Neutrophil (primary cell): ENCODE data around the gene METTL3.
A peak's percentile ranks its signal among the peaks of the same experiment; 100 is the strongest.

ENCODE experiments used
- H3K27ac ChIP-seq: fragments of 200-600 bp; sonication (generic); 2 replicates; pipeline ENCODE4 v1.5.1; 2016; ENCODE audit warnings: mild to moderate bottlenecking, moderate library complexity
- H3K27me3 ChIP-seq: fragments of 200-600 bp; sonication (generic); 2 replicates; pipeline ENCODE4 v1.6.0; 2016; ENCODE audit warnings: mild to moderate bottlenecking
- H3K36me3 ChIP-seq: fragments of 200-600 bp; sonication (generic); 2 replicates; pipeline ENCODE4 v1.5.1; 2017
- H3K4me1 ChIP-seq, 2 experiments: fragments of 200-600 bp in 1 of 2; sonication (generic) in 1 of 2; 1 replicate in 1 of 2; 2 replicates in 1 of 2; pipeline versions ENCODE4 v1.5.1 to v1.6.1; 2013 to 2016; ENCODE audit warnings: low read depth in 1 of 2, low read length in 1 of 2, mild to moderate bottlenecking in 1 of 2, moderate library complexity in 1 of 2; ENCODE audit not compliant: control insufficient read depth in 1 of 2, insufficient read depth in 1 of 2
- H3K4me3 ChIP-seq, 2 experiments: fragments of 200-600 bp in 1 of 2; sonication (generic) in 1 of 2; 1 replicate in 1 of 2; 2 replicates in 1 of 2; pipeline ENCODE4 v1.5.1; 2013 to 2016; ENCODE audit warnings: low read depth in 1 of 2, low read length in 1 of 2, mild to moderate bottlenecking in 1 of 2, moderate library complexity in 1 of 2
- H3K9me3 ChIP-seq: fragments of 200-600 bp; sonication (generic); 2 replicates; pipeline ENCODE4 v1.5.1; 2016
- CTCF ChIP-seq: fragments of 200-600 bp; sonication (generic); IDR thresholded peaks from 2 replicates; pipeline ENCODE4 v1.5.1; 2016; ENCODE audit warnings: antibody characterized with exemption

METTL3 gene

GRCh38 chr14:21501568-21501967, 9.6 kb downstream of the METTL3 start:
- Histone ChIP-seq H3K9me3 (no peaks in the 10 kb centered on the region), H3K4me1 (no peaks in the 10 kb centered on the region), H3K27me3 (no peaks in the 10 kb centered on the region), H3K36me3 (peaks cover 71% of the 10 kb centered on the region), H3K4me3 (no peak overlapping the region), H3K27ac (no peak overlapping the region)
- no peak for TF ChIP-seq CTCF

- Histone ChIP-seq H3K4me1 (peaks cover 6 to 7% of the 10 kb centered on the region in 2 experiments), H3K4me3 (no peak overlapping the region), H3K9me3 (no peaks in the 10 kb centered on the region), H3K36me3 (peaks cover 98% of the 10 kb centered on the region), H3K27ac (no peak overlapping the region), H3K27me3 (no peaks in the 10 kb centered on the region)
- TF ChIP-seq CTCF, result no peak
Measured at GRCh38 chr14:21498540-21499526, 12.3 kb downstream of the METTL3 start.

GRCh38 chr14:21496453-21496852, 14.7 kb downstream of the METTL3 start:
- Histone ChIP-seq H3K4me1 (peaks cover 6 to 7% of the 10 kb centered on the region in 2 experiments), H3K27ac (no peak overlapping the region), H3K4me3 (no peak overlapping the region), H3K9me3 (no peaks in the 10 kb centered on the region), H3K27me3 (no peaks in the 10 kb centered on the region), H3K36me3 (peaks cover 100% of the 10 kb centered on the region)
- TF ChIP-seq CTCF, result no peak

- H3K9me3 ChIP-seq, result no peaks in the 10 kb centered on the region
- peaks cover 6 to 7% of the 10 kb centered on the region in 2 experiments for H3K4me1 ChIP-seq
- no peak overlapping the region for H3K4me3 ChIP-seq
- no peak for TF ChIP-seq CTCF
- H3K27me3 ChIP-seq, result no peaks in the 10 kb centered on the region
- H3K36me3 ChIP-seq, result peaks cover 100% of the 10 kb centered on the region
- peak overlapping the region; percentile 42 for H3K27ac ChIP-seq
Measured at GRCh38 chr14:21494902-21495762, 16.0 kb downstream of the METTL3 start.

GRCh38 chr14:21486640-21487087, 24.5 kb downstream of the METTL3 start:
- H3K27ac ChIP-seq, result no peak overlapping the region

More at GRCh38 chr14:21486640-21487087, 24.5 kb downstream of the METTL3 start:
- H3K9me3 ChIP-seq, result no peaks in the 10 kb centered on the region
- H3K4me3 ChIP-seq, result no peak overlapping the region
- no peaks in the 10 kb centered on the region for H3K27me3 ChIP-seq
- TF ChIP-seq CTCF, result no peak
- H3K36me3 ChIP-seq, result peaks cover 64% of the 10 kb centered on the region
- H3K4me1 ChIP-seq, result no peaks in the 10 kb centered on the region
